ENCODE results near the gene LSM3. TPM values are rescaled to one million over a fixed set of nuclear protein-coding genes. Genes with fewer than 3 reads are reported as not detected.

LSM3 gene
- total and polyA plus RNA-seq, 9 of the 15 experiments (the other 6 are each of a cell fraction or from before 2014, with no cell fraction given), result 33.8 to 203 (median 61.2) TPM

GRCh38 chr3:14231145-14231990, 52.8 kb downstream of the LSM3 start (continued):
- no peak for TF ChIP-seq IRF2 (CRISPR knock-in tag; IDR thresholded peaks at IDR 0.05)
- TF ChIP-seq MED1 (CRISPR knock-in tag; IDR thresholded peaks at IDR 0.05; ENCODE audit: borderline replicate concordance), result no peak
- peak; percentile 59 for TF ChIP-seq ZNF311 (CRISPR knock-in tag; IDR thresholded peaks at IDR 0.05)
- peak; percentile 18; the same call in 1 of the 2 replicates for TF ChIP-seq IRF9 (tag; IDR thresholded peaks at IDR 0.05)
- no peak; a peak in 2 of 4 replicates for TF ChIP-seq TRIM24 (IDR thresholded peaks at IDR 0.05)
- 0 out of 2 replicates have a peak, but pooled peaks have one; percentile 6 for TF ChIP-seq MTF1 (CRISPR knock-in tag; IDR thresholded peaks at IDR 0.05; ENCODE audit: borderline replicate concordance)
- TF ChIP-seq TAF1 (IDR thresholded peaks at IDR 0.05; ENCODE audit: control insufficient read depth, extremely low read depth, insufficient read depth, low read length, severe bottlenecking), result peak; percentile 5
- TF ChIP-seq KAT8 (IDR thresholded peaks at IDR 0.05; ENCODE audit: low read depth), result no peak
- peak; percentile 54 for TF ChIP-seq NFRKB (IDR thresholded peaks at IDR 0.05; ENCODE audit: low read depth)
- no peak for TF ChIP-seq JUNB (CRISPR knock-in tag; conservative IDR thresholded peaks at IDR 0.05)
- no peak for TF ChIP-seq SMARCB1 (IDR thresholded peaks at IDR 0.05; ENCODE audit: insufficient read length, low read depth)
- TF ChIP-seq ZNF24 (IDR thresholded peaks at IDR 0.05), result no peak
- TF ChIP-seq TCF3 (CRISPR knock-in tag; IDR thresholded peaks at IDR 0.05), result peak; percentile 1; the same call in 1 of the 2 replicates
- TF ChIP-seq ZKSCAN3 (CRISPR knock-in tag; IDR thresholded peaks at IDR 0.05), result no peak
- TF ChIP-seq HOMEZ (CRISPR knock-in tag; IDR thresholded peaks at IDR 0.05), result no peak
- no peak for TF ChIP-seq CREM (IDR thresholded peaks at IDR 0.05; ENCODE audit: low read depth)
- TF ChIP-seq CBFB (CRISPR knock-in tag; IDR thresholded peaks at IDR 0.05), result peak; percentile 25; the same call in 1 of the 2 replicates
- no peak for TF ChIP-seq TFE3 (CRISPR knock-in tag; IDR thresholded peaks at IDR 0.05)
- TF ChIP-seq PKNOX1 (IDR thresholded peaks at IDR 0.05), result no peak
- TF ChIP-seq KAT2B (IDR thresholded peaks at IDR 0.05; ENCODE audit: low read depth, low read length), result no peak
- no peak for TF ChIP-seq MTA2 (IDR thresholded peaks at IDR 0.05; ENCODE audit: low read depth)
- 0 out of 4 replicates have a peak, but pooled peaks of 1 of the 2 experiments have one; percentile 12 for TF ChIP-seq RCOR1 (IDR thresholded peaks at IDR 0.05; ENCODE audit: borderline replicate concordance in 1 of 2, low read depth in 2 of 2, low read length in 2 of 2)
- TF ChIP-seq HDGF (IDR thresholded peaks at IDR 0.05), result 0 out of 2 replicates have a peak, but pooled peaks have one; percentile 23
- no peak for TF ChIP-seq CBX8 (IDR thresholded peaks at IDR 0.05; ENCODE audit: borderline replicate concordance, extremely low read depth, low read depth, low read length, poor library complexity, severe bottlenecking)
- no peak for TF ChIP-seq ZNF12 (CRISPR knock-in tag; IDR thresholded peaks at IDR 0.05)

Data from K562 (cell line).